Endothelial cell of umbilical vein (primary cell): ENCODE measurements around the gene ZNF280C. TPM values are rescaled to one million over a fixed set of nuclear protein-coding genes. Genes with fewer than 3 reads are reported as not detected.

Source experiments
- BruUV-seq: library from RNA; stranded (reverse); fragments of 400-500 nt; replicated peaks from 2 replicates; lab custom pipeline; 2021; lab: Mats Ljungman, UMichigan
- CTCF ChIA-PET: fragments of 300-600, 350-600 bp; sonication (Branson Sonifier 250); formaldehyde crosslinking; loops from one replicate; lab custom pipeline; 2021; ENCODE audit warnings: antibody characterized with exemption, inconsistent platforms; lab: Charles Lee
- POLR2A ChIA-PET: fragments of 300-600, 350-600 bp; sonication (Branson Sonifier 250); formaldehyde crosslinking; loops from one replicate; lab custom pipeline; 2021; ENCODE audit warnings: antibody characterized with exemption, inconsistent platforms; lab: Charles Lee
- DNase-seq: peaks from one replicate; pipeline ENCODE4 v3.0.0-alpha.2; 2011; ENCODE audit warnings: low read depth, low spot score
- FAIRE-seq: peaks from 2 replicates; lab custom pipeline; 2011; peaks lifted over from hg19 to GRCh38; lab: Jason Lieb, UNC
- H2AFZ ChIP-seq: 2 replicates; pipeline ENCODE4 v1.6.0; 2012; ENCODE audit warnings: low read depth, low read length, control low read depth, inconsistent platforms
- H3K27ac ChIP-seq: 2 replicates; pipeline ENCODE4 v1.5.1; 2011; ENCODE audit warnings: low read depth, mild to moderate bottlenecking, control low read depth, low read length, moderate library complexity; ENCODE audit not compliant: insufficient read depth
- H3K27me3 ChIP-seq, 2 experiments: 2 replicates each; pipeline versions ENCODE4 v1.6.0 to v1.6.1; 2011; ENCODE audit warnings: low read length in 2 of 2, mixed read lengths in 1 of 2; ENCODE audit not compliant: control insufficient read depth in 2 of 2, insufficient read depth in 2 of 2
- H3K36me3 ChIP-seq, 2 experiments: 2 replicates in 1 of 2; 3 replicates in 1 of 2; pipeline ENCODE4 v1.5.1; 2011; ENCODE audit warnings: low read length in 2 of 2, mild to moderate bottlenecking in 1 of 2, moderate library complexity in 1 of 2; ENCODE audit not compliant: control insufficient read depth in 2 of 2, insufficient read depth in 2 of 2; ENCODE audit errors: extremely low read depth in 1 of 2
- H3K4me1 ChIP-seq: 3 replicates; pipeline ENCODE4 v1.5.1; 2011; ENCODE audit warnings: mild to moderate bottlenecking, low read length; ENCODE audit not compliant: control insufficient read depth, insufficient read depth; ENCODE audit errors: extremely low read depth
- H3K4me2 ChIP-seq: 2 replicates; pipeline ENCODE4 v1.6.1; 2011; ENCODE audit warnings: low read length, control low read depth, mixed read lengths; ENCODE audit not compliant: insufficient read depth
- H3K4me3 ChIP-seq, 3 experiments: fragments of 200-600 bp in 1 of 3; sonication (generic), shearing (Covaris generic) in 1 of 3; replicated peaks in 1 of 3; 2 replicates each; pipeline ENCODE4 v1.5.1; 2011 to 2016; ENCODE audit warnings: control low read depth in 3 of 3, low read length in 3 of 3, mild to moderate bottlenecking in 2 of 3, inconsistent platforms in 1 of 3, low read depth in 1 of 3, moderate library complexity in 1 of 3; ENCODE audit not compliant: insufficient read depth in 1 of 3
- H3K79me2 ChIP-seq: 2 replicates; pipeline ENCODE4 v1.6.0; 2012; ENCODE audit warnings: low read length, inconsistent platforms; ENCODE audit not compliant: control insufficient read depth, insufficient read depth
- H3K9ac ChIP-seq: replicated peaks from 2 replicates; pipeline ENCODE3; 2011; ENCODE audit warnings: low read length, control low read depth; ENCODE audit not compliant: insufficient read depth; ENCODE audit errors: extremely low read depth
- H3K9me1 ChIP-seq: replicated peaks from 3 replicates; pipeline ENCODE4 v1.6.0; 2011; ENCODE audit warnings: mild to moderate bottlenecking, low read length; ENCODE audit not compliant: control insufficient read depth, insufficient read depth; ENCODE audit errors: extremely low read depth
- H3K9me3 ChIP-seq: replicated peaks from 2 replicates; pipeline ENCODE4 v1.5.1; 2012; ENCODE audit warnings: low read length, inconsistent platforms; ENCODE audit not compliant: control insufficient read depth, insufficient read depth
- H4K20me1 ChIP-seq: replicated peaks from 2 replicates; pipeline ENCODE3; 2011; ENCODE audit warnings: mild to moderate bottlenecking, low read length; ENCODE audit not compliant: control insufficient read depth, insufficient read depth; ENCODE audit errors: extremely low read depth
- EZH2 ChIP-seq: IDR thresholded peaks from 2 replicates; pipeline ENCODE4 v1.6.1; 2012; ENCODE audit warnings: borderline replicate concordance, low read depth, mild to moderate bottlenecking, moderate library complexity, low read length, inconsistent platforms; ENCODE audit not compliant: severe bottlenecking
- FOS ChIP-seq: IDR thresholded peaks from 2 replicates; pipeline ENCODE4 v1.6.1; 2011; ENCODE audit warnings: mild to moderate bottlenecking, low read length, moderate library complexity, borderline replicate concordance; ENCODE audit not compliant: insufficient read depth
- GATA2 ChIP-seq: IDR thresholded peaks from 2 replicates; pipeline ENCODE4 v1.7.0; 2011; ENCODE audit warnings: low read depth, mild to moderate bottlenecking, moderate library complexity, mixed read lengths, low read length; ENCODE audit not compliant: insufficient read length, insufficient read depth
- JUN ChIP-seq: IDR thresholded peaks from 2 replicates; pipeline ENCODE4 v1.6.1; 2011; ENCODE audit warnings: borderline replicate concordance, low read depth; ENCODE audit not compliant: insufficient read length, insufficient read depth
- MYC ChIP-seq: IDR thresholded peaks from one replicate; pipeline ENCODE4 v1.6.1; 2011; ENCODE audit warnings: mild to moderate bottlenecking, low read depth, low read length
- POLR2A ChIP-seq: IDR thresholded peaks from 2 replicates; pipeline ENCODE4 v1.6.1; 2012; ENCODE audit warnings: low read depth, mild to moderate bottlenecking, control low read depth, low read length
- POLR2AphosphoS5 ChIP-seq: IDR thresholded peaks from 2 replicates; pipeline ENCODE4 v1.6.1; 2012; ENCODE audit warnings: low read depth, mild to moderate bottlenecking, control low read depth, low read length, moderate library complexity; ENCODE audit not compliant: insufficient read depth
- dilution Hi-C: fragments of 300-500 bp; cut with MboI; formaldehyde crosslinking; loops from one replicate; pipeline ENCODE4 v1.15.0; 2019; ENCODE audit warnings: low sequenced_read_pairs; ENCODE audit not compliant: extremely low pct_ligation_motif_present
- intact Hi-C: fragments of 100-400 bp; cut with micrococcal nuclease; formaldehyde crosslinking; loops from one replicate; pipeline ENCODE4 v1.10.0; 2022
- polyA plus RNA-seq, 4 experiments: library from polyadenylated mRNA; depleted of rRNA in 3 of 4; stranded (reverse) in 3 of 4; unstranded in 1 of 4; fragments of >200 nt; gene quantifications; 2 replicates each; pipeline versions ENCODE4 v1.2.1 to v1.2.3, GENCODE V29; 2011 to 2012; ENCODE audit warnings: missing spikeins in 1 of 4
- total RNA-seq: library from RNA; stranded (reverse); gene quantifications from 2 replicates; pipeline ENCODE4 v1.2.3, GENCODE V29; 2021
- TF ChIP-seq, protein P1 (sequence below), 2 donors: IDR thresholded peaks; 1 replicate in 1 of 2; 2 replicates in 1 of 2; pipeline ENCODE4 v1.5.1; 2011; ENCODE audit warnings: low read length in 2 of 2, mild to moderate bottlenecking in 2 of 2, moderate library complexity in 2 of 2, control low read depth in 1 of 2, inconsistent platforms in 1 of 2, low read depth in 1 of 2; ENCODE audit not compliant: insufficient read depth in 1 of 2; ENCODE audit errors: extremely low read depth in 1 of 2
- TF ChIP-seq, protein P2 (sequence below): IDR thresholded peaks from 2 replicates; pipeline ENCODE4 v1.6.1; 2011; ENCODE audit not compliant: insufficient read depth, insufficient read length

Gene ZNF280C
- total and polyA plus RNA-seq, 2 donors (not counting 3 experiments of a cell fraction or from before 2014, with no cell fraction given): 3.2 to 7.7 TPM

DNA sequence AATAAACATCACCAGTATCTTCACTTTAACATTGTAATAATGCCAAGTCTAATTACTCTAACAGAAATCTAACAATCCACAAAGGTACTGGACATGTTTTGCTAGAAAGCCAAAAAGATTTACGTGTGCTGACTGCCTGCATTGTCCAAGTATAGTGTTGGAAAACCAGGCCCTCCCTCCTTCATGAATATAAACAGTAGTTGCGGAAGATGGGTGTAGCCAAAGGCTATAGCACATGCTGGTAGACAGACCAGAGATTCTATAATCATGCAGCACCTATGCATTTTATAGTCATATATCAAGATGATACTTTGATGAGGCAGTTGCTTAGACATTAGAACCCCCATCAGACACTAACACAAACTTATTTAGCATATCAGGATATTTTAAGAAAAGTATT is 22.6 kb downstream of the ZNF280C start:
- DNase-seq (no peak), FAIRE-seq (peak; percentile 67)
- intact Hi-C loops (no loop called here), dilution Hi-C loops (no loop called here)
- Histone ChIP-seq H3K27me3 (no peaks in the 10 kb centered on the region), H2AFZ (no peak overlapping the region), H3K36me3 (no peaks in the 10 kb centered on the region), H3K9me1 (no peaks in the 10 kb centered on the region), H3K9me3 (no peaks in the 10 kb centered on the region), H3K4me3 (no peak overlapping the region), H3K4me1 (no peaks in the 10 kb centered on the region), H4K20me1 (no peaks in the 10 kb centered on the region), H3K27ac (no peak overlapping the region), H3K4me2 (no peak overlapping the region), H3K9ac (no peak overlapping the region), H3K79me2 (no peaks in the 10 kb centered on the region)
- no peak for TF ChIP-seq POLR2A
- TF ChIP-seq, protein P1, sequence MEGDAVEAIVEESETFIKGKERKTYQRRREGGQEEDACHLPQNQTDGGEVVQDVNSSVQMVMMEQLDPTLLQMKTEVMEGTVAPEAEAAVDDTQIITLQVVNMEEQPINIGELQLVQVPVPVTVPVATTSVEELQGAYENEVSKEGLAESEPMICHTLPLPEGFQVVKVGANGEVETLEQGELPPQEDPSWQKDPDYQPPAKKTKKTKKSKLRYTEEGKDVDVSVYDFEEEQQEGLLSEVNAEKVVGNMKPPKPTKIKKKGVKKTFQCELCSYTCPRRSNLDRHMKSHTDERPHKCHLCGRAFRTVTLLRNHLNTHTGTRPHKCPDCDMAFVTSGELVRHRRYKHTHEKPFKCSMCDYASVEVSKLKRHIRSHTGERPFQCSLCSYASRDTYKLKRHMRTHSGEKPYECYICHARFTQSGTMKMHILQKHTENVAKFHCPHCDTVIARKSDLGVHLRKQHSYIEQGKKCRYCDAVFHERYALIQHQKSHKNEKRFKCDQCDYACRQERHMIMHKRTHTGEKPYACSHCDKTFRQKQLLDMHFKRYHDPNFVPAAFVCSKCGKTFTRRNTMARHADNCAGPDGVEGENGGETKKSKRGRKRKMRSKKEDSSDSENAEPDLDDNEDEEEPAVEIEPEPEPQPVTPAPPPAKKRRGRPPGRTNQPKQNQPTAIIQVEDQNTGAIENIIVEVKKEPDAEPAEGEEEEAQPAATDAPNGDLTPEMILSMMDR (IDR thresholded peaks at IDR 0.05; ENCODE audit: extremely low read depth in 1 of 2, insufficient read depth in 1 of 2, low read depth in 1 of 2, low read length in 2 of 2): no peak
- no peak for TF ChIP-seq POLR2AphosphoS5
- no peak for TF ChIP-seq MYC
- no peak for TF ChIP-seq GATA2
- no peak for TF ChIP-seq JUN
- TF ChIP-seq EZH2: no peak
- TF ChIP-seq, protein P2, sequence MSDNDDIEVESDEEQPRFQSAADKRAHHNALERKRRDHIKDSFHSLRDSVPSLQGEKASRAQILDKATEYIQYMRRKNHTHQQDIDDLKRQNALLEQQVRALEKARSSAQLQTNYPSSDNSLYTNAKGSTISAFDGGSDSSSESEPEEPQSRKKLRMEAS: no peak
- TF ChIP-seq FOS: no peak
- ChIA-PET CTCF (no interaction called here), POLR2A (no interaction called here)
- no TSS peak for BruUV-seq
